ENCODE measurements around the gene PCYOX1L. TPM values are rescaled to one million over a fixed set of nuclear protein-coding genes. Genes with fewer than 3 reads are reported as not detected.

Gene PCYOX1L
- total and polyA plus RNA-seq, 9 of the 15 experiments (the other 6 are each of a cell fraction or from before 2014, with no cell fraction given), result 2.3 to 17.9 (median 6.0) TPM

GRCh38 chr5:149403923-149404745 is 46.3 kb downstream of the PCYOX1L start:
- no peak overlapping the region for H3K9ac ChIP-seq (ENCODE audit: insufficient read depth in 1 of 2, low read depth in 2 of 2, low read length in 2 of 2)
- BruUV-seq (replicated peaks), result no TSS peak
- in situ Hi-C loops (cut with MboI) (no loop called here), intact Hi-C loops (cut with micrococcal nuclease) (no loop called here)
- CTCF ChIA-PET (ENCODE audit: low intra/inter-chr PET ratio), result no interaction called here
- H3K4me2 ChIP-seq (ENCODE audit: insufficient read depth, low read length), result peak overlapping the region; percentile 24; the same call in 1 of the 2 replicates
- TF ChIP-seq ZNF263 (CRISPR knock-in tag; IDR thresholded peaks at IDR 0.05; ENCODE audit: borderline replicate concordance), result no peak
- peak overlapping the region; percentile 76 for H2AFZ ChIP-seq (ENCODE audit: low read depth, low read length)
- H3K4me1 ChIP-seq (replicated peaks in 1 of 2; ENCODE audit: control insufficient read depth in 2 of 2, insufficient read depth in 2 of 2, low read length in 2 of 2), result peaks cover 24 to 29% of the 10 kb centered on the region in 2 experiments; a peak in 4 of 5 replicates
- no peaks in the 10 kb centered on the region for H3K79me2 ChIP-seq (ENCODE audit: control insufficient read depth, insufficient read depth, low read length)
- peaks cover 0 to 14% of the 10 kb centered on the region in 2 experiments; a peak in 1 of 5 replicates for H3K27me3 ChIP-seq (ENCODE audit: control insufficient read depth in 2 of 2, insufficient read depth in 2 of 2, low read length in 2 of 2)
- no peak overlapping the region for H3K4me3 ChIP-seq
- WGBS (ENCODE audit: insufficient coverage, low coverage, missing lambda C conversion rate), result 51% methylated on average over 15 of the region's 15 CpGs
- H3K9me1 ChIP-seq (ENCODE audit: control insufficient read depth, insufficient read depth, low read length), result no peaks in the 10 kb centered on the region
- H3K9me3 ChIP-seq (replicated peaks; ENCODE audit: control insufficient read depth, insufficient read depth, low read depth, low read length), result no peaks in the 10 kb centered on the region
- H4K20me1 ChIP-seq (replicated peaks; ENCODE audit: control insufficient read depth, insufficient read depth, low read length), result 0 out of 2 replicates have a peak, but pooled peaks cover 3% of the 10 kb centered on the region
- ATAC-seq, result peak; percentile 5
- no peaks in the 10 kb centered on the region for H3K36me3 ChIP-seq (ENCODE audit: control insufficient read depth, insufficient read depth, low read length)
- POLR2A ChIA-PET, result interaction anchor here (0.7 to 1.3 kb wide), 3 partner anchors 9 to 143 kb away, joined by 3 to 4 read pairs (median 4); no protein-coding TSS in a partner anchor
- no peak for DNase-seq (ENCODE audit: extremely low read depth in 1 of 4, low spot score in 3 of 4)
- peak; percentile 29 for FAIRE-seq
- H3K27ac ChIP-seq (ENCODE audit: extremely low read depth, low read depth, low read length), result no peak overlapping the region

All from K562 (cell line).